Skin epidermis (tissue), 12 donors: ENCODE results near the gene MYO18A.

Source experiments
- H3K27ac ChIP-seq, 21 experiments: fragments of 200-600 bp; sonication (generic) in 11 of 21; one replicate each; pipeline ENCODE4 v1.5.0; 2020; ENCODE audit warnings: mild to moderate bottlenecking in 3 of 21, inconsistent platforms in 2 of 21, moderate library complexity in 2 of 21
- H3K4me3 ChIP-seq, 7 experiments: fragments of 200-600 bp; sonication (generic) in 2 of 7; one replicate each; pipeline ENCODE4 v1.5.0; 2020; ENCODE audit warnings: inconsistent platforms in 2 of 7, mild to moderate bottlenecking in 2 of 7, moderate library complexity in 1 of 7

MYO18A gene

GRCh38 chr17:29070308-29070707 lies 109.9 kb downstream of the MYO18A start:
- H3K27ac ChIP-seq, result no peak overlapping the region
- no peak overlapping the region for H3K4me3 ChIP-seq

GRCh38 chr17:29069526-29070041 lies 110.6 kb downstream of the MYO18A start:
- Histone ChIP-seq H3K4me3 (no peak overlapping the region), H3K27ac (no peak overlapping the region)

- H3K4me3 ChIP-seq, result no peak overlapping the region
- no peak overlapping the region for H3K27ac ChIP-seq
Measured at GRCh38 chr17:29068818-29069217, 111.4 kb downstream of the MYO18A start.

GRCh38 chr17:29066606-29067005 lies 113.6 kb downstream of the MYO18A start:
- no peak overlapping the region for H3K27ac ChIP-seq

GRCh38 chr17:29066047-29066446 lies 114.2 kb downstream of the MYO18A start:
- Histone ChIP-seq H3K27ac (no peak overlapping the region), H3K4me3 (no peak overlapping the region)

More at GRCh38 chr17:29066606-29067005, 113.6 kb downstream of the MYO18A start:
- no peak overlapping the region for H3K4me3 ChIP-seq

GRCh38 chr17:29063992-29064391 lies 116.2 kb downstream of the MYO18A start:
- no peak overlapping the region for H3K4me3 ChIP-seq
- H3K27ac ChIP-seq, result peak overlapping the region in 4 of 21 experiments; percentile 10 to 46 (median 14)

- Histone ChIP-seq H3K27ac (no peak overlapping the region), H3K4me3 (no peak overlapping the region)
Measured at GRCh38 chr17:29062215-29062614, 118.0 kb downstream of the MYO18A start.

GRCh38 chr17:29061036-29061435 lies 119.2 kb downstream of the MYO18A start:
- H3K4me3 ChIP-seq, result no peak overlapping the region
- H3K27ac ChIP-seq, result no peak overlapping the region

- no peak overlapping the region for H3K4me3 ChIP-seq
- no peak overlapping the region for H3K27ac ChIP-seq
Measured at GRCh38 chr17:29060475-29060874, 119.7 kb downstream of the MYO18A start.

- no peak overlapping the region for H3K4me3 ChIP-seq
- peak overlapping the region in 1 of 21 experiments; percentile 29 for H3K27ac ChIP-seq
Measured at GRCh38 chr17:29059281-29059680, 120.9 kb downstream of the MYO18A start.

- no peak overlapping the region for H3K4me3 ChIP-seq
Measured at GRCh38 chr17:29058391-29058790, 121.8 kb downstream of the MYO18A start.

GRCh38 chr17:29057361-29057760 lies 122.8 kb downstream of the MYO18A start:
- Histone ChIP-seq H3K4me3 (no peak overlapping the region), H3K27ac (peak overlapping the region in 1 of 21 experiments; percentile 5)

More at GRCh38 chr17:29058391-29058790, 121.8 kb downstream of the MYO18A start:
- H3K27ac ChIP-seq, result peak overlapping the region in 1 of 21 experiments; percentile 27

GRCh38 chr17:29054835-29055234 lies 125.4 kb downstream of the MYO18A start:
- no peak overlapping the region for H3K4me3 ChIP-seq

GRCh38 chr17:29051731-29052130 lies 128.5 kb downstream of the MYO18A start:
- no peak overlapping the region for H3K4me3 ChIP-seq
- H3K27ac ChIP-seq, result no peak overlapping the region

More at GRCh38 chr17:29054835-29055234, 125.4 kb downstream of the MYO18A start:
- H3K27ac ChIP-seq, result no peak overlapping the region

GRCh38 chr17:29051194-29051593 lies 129.0 kb downstream of the MYO18A start:
- no peak overlapping the region for H3K4me3 ChIP-seq

GRCh38 chr17:29050176-29050575 lies 130.0 kb downstream of the MYO18A start:
- no peak overlapping the region for H3K27ac ChIP-seq
- H3K4me3 ChIP-seq, result no peak overlapping the region

More at GRCh38 chr17:29051194-29051593, 129.0 kb downstream of the MYO18A start:
- no peak overlapping the region for H3K27ac ChIP-seq

GRCh38 chr17:29049541-29050145 lies 130.6 kb downstream of the MYO18A start:
- Histone ChIP-seq H3K27ac (no peak overlapping the region), H3K4me3 (no peak overlapping the region)

- no peak overlapping the region for H3K4me3 ChIP-seq
Measured at GRCh38 chr17:29048440-29049368, 131.5 kb downstream of the MYO18A start.

GRCh38 chr17:29046473-29046839 lies 133.7 kb downstream of the MYO18A start:
- H3K4me3 ChIP-seq, result no peak overlapping the region
- no peak overlapping the region for H3K27ac ChIP-seq

More at GRCh38 chr17:29048440-29049368, 131.5 kb downstream of the MYO18A start:
- H3K27ac ChIP-seq, result no peak overlapping the region

- H3K27ac ChIP-seq, result no peak overlapping the region
- no peak overlapping the region for H3K4me3 ChIP-seq
Measured at GRCh38 chr17:29045734-29046472, 134.3 kb downstream of the MYO18A start.
